ENCODE results near the gene FBH1. TPM values are rescaled to one million over a fixed set of nuclear protein-coding genes. Genes with fewer than 3 reads are reported as not detected.

FBH1 gene
- total RNA-seq, 1 donor from 2014 or later = 37.7 TPM

GRCh38 chr10:5898163-5898562 is 8.1 kb downstream of the FBH1 start:
- Mint-ChIP-seq H3K4me3 (no peak overlapping the region), H3K27me3 (ENCODE audit: insufficient read depth, low read depth) (no peaks in the 10 kb centered on the region), H3K4me1 (peaks cover 3% of the 10 kb centered on the region), H3K36me3 (peaks cover 35% of the 10 kb centered on the region), H3K27ac (no peak overlapping the region), H3K9me3 (no peaks in the 10 kb centered on the region)
- H4K20me1 ChIP-seq (ENCODE audit: low read depth) = peaks cover 42% of the 10 kb centered on the region
- H3K27me3 ChIP-seq = no peaks in the 10 kb centered on the region
- H3K9ac ChIP-seq = no peak overlapping the region
- no peak overlapping the region for H3K4me3 ChIP-seq
- H3K79me2 ChIP-seq (ENCODE audit: low read depth) = peaks cover 91% of the 10 kb centered on the region
- TF ChIP-seq EZH2 (IDR thresholded peaks at IDR 0.05) (no peak), CTCF (IDR thresholded peaks at IDR 0.05) (no peak), EZH2phosphoT487 (IDR thresholded peaks at IDR 0.05) (no peak)
- no peaks in the 10 kb centered on the region for H3K36me3 ChIP-seq
- H3K9me3 ChIP-seq (ENCODE audit: low read depth) = no peaks in the 10 kb centered on the region
- H2AFZ ChIP-seq (replicated peaks) = no peak overlapping the region
- no peak overlapping the region for H3K4me2 ChIP-seq
- no peak overlapping the region for H3K27ac ChIP-seq
- peaks cover 19% of the 10 kb centered on the region for H3K4me1 ChIP-seq
- peaks cover 16% of the 10 kb centered on the region for H3F3A ChIP-seq (ENCODE audit: low read depth)
- DNase-seq (ENCODE audit: low spot score) = no peak

- peaks cover 16% of the 10 kb centered on the region for H3F3A ChIP-seq (ENCODE audit: low read depth)
- H3K9me3 ChIP-seq (ENCODE audit: low read depth) = no peaks in the 10 kb centered on the region
- Mint-ChIP-seq H3K4me1 (peaks cover 3% of the 10 kb centered on the region), H3K36me3 (peaks cover 26% of the 10 kb centered on the region), H3K27ac (no peak overlapping the region), H3K9me3 (no peaks in the 10 kb centered on the region), H3K27me3 (ENCODE audit: insufficient read depth, low read depth) (peaks cover 2% of the 10 kb centered on the region), H3K4me3 (no peak overlapping the region)
- peaks cover 23% of the 10 kb centered on the region for H4K20me1 ChIP-seq (ENCODE audit: low read depth)
- H3K27me3 ChIP-seq = no peaks in the 10 kb centered on the region
- no peak for DNase-seq (ENCODE audit: low spot score)
- TF ChIP-seq CTCF (IDR thresholded peaks at IDR 0.05) = no peak
- TF ChIP-seq EZH2phosphoT487 (IDR thresholded peaks at IDR 0.05) = no peak
- TF ChIP-seq EZH2 (IDR thresholded peaks at IDR 0.05) = no peak
- no peaks in the 10 kb centered on the region for H3K36me3 ChIP-seq
- H2AFZ ChIP-seq (replicated peaks) = no peak overlapping the region
- no peak overlapping the region for H3K9ac ChIP-seq
- peaks cover 89% of the 10 kb centered on the region for H3K79me2 ChIP-seq (ENCODE audit: low read depth)
- no peak overlapping the region for H3K27ac ChIP-seq
- no peak overlapping the region for H3K4me2 ChIP-seq
- peaks cover 19% of the 10 kb centered on the region for H3K4me1 ChIP-seq
- H3K4me3 ChIP-seq = no peak overlapping the region
These were observed 10.2 kb downstream of the FBH1 start for GRCh38 chr10:5900247-5900646.

GRCh38 chr10:5902511-5903274 is 12.7 kb downstream of the FBH1 start:
- no peak for TF ChIP-seq EZH2phosphoT487 (IDR thresholded peaks at IDR 0.05)
- no peaks in the 10 kb centered on the region for H3K9me3 Mint-ChIP-seq
- Histone ChIP-seq H3K27me3 (no peaks in the 10 kb centered on the region), H2AFZ (replicated peaks) (no peak overlapping the region), H3K79me2 (ENCODE audit: low read depth) (peaks cover 83% of the 10 kb centered on the region), H4K20me1 (ENCODE audit: low read depth) (peaks cover 3% of the 10 kb centered on the region), H3K4me1 (no peaks in the 10 kb centered on the region), H3K27ac (no peak overlapping the region), H3K9ac (no peak overlapping the region), H3K9me3 (ENCODE audit: low read depth) (no peaks in the 10 kb centered on the region), H3K4me3 (no peak overlapping the region), H3K36me3 (no peaks in the 10 kb centered on the region), H3F3A (ENCODE audit: low read depth) (no peaks in the 10 kb centered on the region), H3K4me2 (no peak overlapping the region)
- H3K36me3 Mint-ChIP-seq = peaks cover 20% of the 10 kb centered on the region
- H3K27me3 Mint-ChIP-seq (ENCODE audit: insufficient read depth, low read depth) = peaks cover 2% of the 10 kb centered on the region
- no peaks in the 10 kb centered on the region for H3K4me1 Mint-ChIP-seq
- H3K27ac Mint-ChIP-seq = no peak overlapping the region
- no peak overlapping the region for H3K4me3 Mint-ChIP-seq
- no peak for DNase-seq (ENCODE audit: low spot score)

- Mint-ChIP-seq H3K4me1 (no peaks in the 10 kb centered on the region), H3K27me3 (ENCODE audit: insufficient read depth, low read depth) (peaks cover 2% of the 10 kb centered on the region), H3K27ac (no peak overlapping the region), H3K4me3 (no peak overlapping the region), H3K9me3 (no peaks in the 10 kb centered on the region), H3K36me3 (peaks cover 18% of the 10 kb centered on the region)
- Histone ChIP-seq H3K9ac (no peak overlapping the region), H3K79me2 (ENCODE audit: low read depth) (peaks cover 76% of the 10 kb centered on the region), H3K4me3 (no peak overlapping the region), H3K9me3 (ENCODE audit: low read depth) (no peaks in the 10 kb centered on the region), H3F3A (ENCODE audit: low read depth) (no peaks in the 10 kb centered on the region), H4K20me1 (ENCODE audit: low read depth) (peaks cover 8% of the 10 kb centered on the region), H3K4me2 (no peak overlapping the region), H3K36me3 (no peaks in the 10 kb centered on the region), H2AFZ (replicated peaks) (no peak overlapping the region), H3K4me1 (no peaks in the 10 kb centered on the region), H3K27me3 (no peaks in the 10 kb centered on the region), H3K27ac (no peak overlapping the region)
- TF ChIP-seq EZH2 (IDR thresholded peaks at IDR 0.05) (no peak), EZH2phosphoT487 (IDR thresholded peaks at IDR 0.05) (no peak), CTCF (IDR thresholded peaks at IDR 0.05) (no peak)
- DNase-seq (ENCODE audit: low spot score) = no peak
These were observed 13.5 kb downstream of the FBH1 start for GRCh38 chr10:5903563-5903962.

All from neural progenitor cell (in vitro differentiated cells).